ENCODE results near the gene TNFAIP1.

TNFAIP1 gene

DNA sequence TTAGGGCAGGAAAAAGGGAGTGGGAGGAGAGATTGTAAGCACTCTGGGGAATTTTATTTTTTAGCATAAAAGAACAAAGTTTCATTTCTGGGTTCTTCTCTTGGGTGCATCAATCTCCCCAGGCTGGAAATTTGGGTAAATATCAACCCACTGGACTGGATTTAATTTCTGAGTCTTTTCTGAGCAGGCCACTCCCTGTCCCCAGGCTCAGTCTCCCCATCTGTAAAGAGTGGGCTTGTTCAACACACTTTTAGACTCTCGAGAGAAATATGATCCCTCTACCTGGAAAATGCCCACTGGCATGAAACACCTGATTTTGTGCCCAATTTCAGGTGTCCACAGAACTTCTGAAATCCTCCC is 35.2 kb downstream of the TNFAIP1 start:
- no peak for DNase-seq (ENCODE audit: low read depth in 2 of 2)

DNA sequence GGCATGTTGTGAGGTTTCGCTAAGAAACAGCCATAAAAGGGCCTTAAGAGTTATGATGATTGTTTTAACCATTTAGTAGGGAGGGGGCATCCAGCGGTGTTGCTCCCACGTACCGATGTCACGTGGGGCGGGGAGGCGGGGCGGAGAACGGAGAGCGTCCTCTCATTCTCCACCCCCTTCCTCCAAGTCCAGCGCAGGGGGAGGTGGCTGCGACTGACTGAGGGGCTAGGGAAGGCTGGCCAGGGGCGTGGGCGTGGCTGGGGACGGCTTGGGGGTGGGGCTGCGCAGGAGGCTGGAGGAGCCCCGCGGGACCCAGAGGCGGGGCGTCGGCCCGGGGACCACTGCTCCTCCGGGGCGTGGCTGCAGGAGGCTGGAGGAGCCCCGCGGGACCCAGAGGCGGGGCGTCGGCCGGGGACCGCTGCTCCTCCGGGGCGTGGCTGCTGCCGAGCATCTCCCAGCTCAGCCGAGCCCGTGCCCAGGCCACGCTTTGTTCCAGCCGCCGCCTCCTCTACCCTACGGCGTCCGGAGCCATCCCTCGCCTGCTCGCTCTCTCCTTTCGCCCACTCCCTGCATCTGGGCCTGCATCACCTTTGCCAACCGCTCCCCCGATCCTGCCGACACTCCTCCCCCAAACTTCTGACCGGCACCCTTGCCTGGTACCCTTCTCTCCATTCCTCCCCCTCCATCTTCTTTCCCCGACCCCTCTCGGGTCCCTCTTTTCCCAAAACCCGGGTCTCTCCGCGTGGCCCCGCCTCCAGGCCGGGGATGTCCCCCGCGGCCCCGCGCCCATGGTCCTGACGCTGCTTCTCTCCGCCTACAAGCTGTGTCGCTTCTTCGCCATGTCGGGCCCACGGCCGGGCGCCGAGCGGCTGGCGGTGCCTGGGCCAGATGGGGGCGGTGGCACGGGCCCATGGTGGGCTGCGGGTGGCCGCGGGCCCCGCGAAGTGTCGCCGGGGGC is 36.0 kb downstream of the TNFAIP1 start, which contains the start of gene SARM1:
Gene SARM1, plus strand, starts transcription at position 450 of the 958 bp plus-strand sequence. Its CDS starts 339 bp downstream, at position 789.
- DNase-seq (ENCODE audit: low read depth in 2 of 2) = peak; percentile 78 to 90

DNA sequence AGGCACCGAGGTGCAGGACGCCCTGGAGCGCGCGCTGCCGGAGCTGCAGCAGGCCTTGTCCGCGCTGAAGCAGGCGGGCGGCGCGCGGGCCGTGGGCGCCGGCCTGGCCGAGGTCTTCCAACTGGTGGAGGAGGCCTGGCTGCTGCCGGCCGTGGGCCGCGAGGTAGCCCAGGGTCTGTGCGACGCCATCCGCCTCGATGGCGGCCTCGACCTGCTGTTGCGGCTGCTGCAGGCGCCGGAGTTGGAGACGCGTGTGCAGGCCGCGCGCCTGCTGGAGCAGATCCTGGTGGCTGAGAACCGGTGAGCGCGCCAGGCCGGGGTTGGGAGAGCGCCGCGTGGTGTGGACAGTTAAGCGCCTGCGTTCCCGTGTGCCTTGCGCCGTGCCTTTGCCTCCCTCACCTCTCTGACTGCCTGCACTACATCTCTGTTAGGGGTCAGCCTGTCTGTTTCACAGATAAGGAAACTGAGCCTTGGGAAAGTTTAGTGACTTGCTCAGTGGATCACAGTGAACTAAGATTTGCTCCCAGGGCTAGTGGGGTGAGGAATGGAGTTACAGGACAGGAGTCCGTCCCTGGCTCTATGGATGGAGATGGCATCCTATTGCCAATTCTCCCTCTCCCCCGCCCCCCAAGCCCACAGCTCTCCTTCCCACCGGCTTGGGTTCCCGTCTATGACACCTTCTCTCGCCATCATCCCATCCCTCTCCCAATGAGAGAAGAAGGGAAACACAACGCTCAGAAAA is 36.8 kb downstream of the TNFAIP1 start:
- DNase-seq (ENCODE audit: low read depth in 2 of 2) = no peak

DNA sequence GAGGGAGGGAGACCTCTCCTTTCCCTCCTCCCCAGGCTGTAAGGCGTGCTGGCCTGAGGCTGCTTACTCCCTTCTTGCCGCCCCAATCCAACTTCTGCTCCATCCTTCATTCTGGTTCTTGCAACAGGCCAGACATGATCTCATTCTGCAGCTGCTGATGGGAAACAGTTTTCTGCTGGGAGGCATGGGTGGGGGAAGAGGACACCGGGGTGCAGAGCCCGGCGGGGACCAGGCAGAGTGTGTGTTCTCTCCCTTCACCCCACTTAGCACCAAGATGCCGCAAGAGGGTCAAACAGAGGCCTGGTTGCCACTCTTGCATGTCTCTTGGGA is 37.3 kb downstream of the TNFAIP1 start:
- no peak for DNase-seq (ENCODE audit: low read depth in 2 of 2)

GRCh38 chr17:28379814-28380801 is 44.5 kb downstream of the TNFAIP1 start:
- DNase-seq (ENCODE audit: low read depth in 2 of 2) = no peak

- no peak for DNase-seq (ENCODE audit: low read depth in 2 of 2)
These were observed 45.7 kb downstream of the TNFAIP1 start for GRCh38 chr17:28381141-28381825.

GRCh38 chr17:28384281-28385036 is 48.9 kb downstream of the TNFAIP1 start:
- peak; percentile 52 to 61 for DNase-seq (ENCODE audit: low read depth in 2 of 2)

DNA sequence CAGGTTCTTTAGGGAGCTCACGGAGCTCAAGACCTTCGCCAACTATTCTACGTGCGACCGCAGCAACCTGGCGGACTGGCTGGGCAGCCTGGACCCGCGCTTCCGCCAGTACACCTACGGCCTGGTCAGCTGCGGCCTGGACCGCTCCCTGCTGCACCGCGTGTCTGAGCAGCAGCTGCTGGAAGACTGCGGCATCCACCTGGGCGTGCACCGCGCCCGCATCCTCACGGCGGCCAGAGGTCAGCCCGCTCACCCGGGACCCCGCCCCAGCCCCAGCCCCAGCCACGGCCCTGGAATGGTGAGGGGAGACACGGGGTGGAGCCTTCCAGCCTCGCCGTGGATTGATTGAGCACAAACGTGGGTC is 49.5 kb downstream of the TNFAIP1 start:
- no peak for DNase-seq (ENCODE audit: low read depth in 2 of 2)

DNA sequence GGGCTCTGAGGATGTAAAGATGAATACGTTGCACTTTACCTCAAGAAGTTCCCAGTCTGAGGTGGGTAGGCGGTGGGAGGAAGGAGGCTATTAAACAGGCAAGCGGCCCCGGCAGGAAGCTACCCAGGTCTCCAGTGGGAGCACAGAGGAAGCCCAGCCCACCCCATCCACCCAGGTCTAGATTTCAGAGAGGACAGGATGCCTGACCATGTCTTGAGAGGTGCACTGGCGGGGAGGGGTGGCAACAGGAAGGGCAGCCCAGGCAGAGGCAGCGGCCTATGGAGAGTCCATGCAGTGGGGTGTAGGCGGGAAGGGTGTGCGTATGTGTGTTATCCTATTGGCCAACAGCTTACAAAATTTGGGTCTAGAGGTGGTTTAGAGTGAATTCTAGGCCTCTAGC is 49.8 kb downstream of the TNFAIP1 start:
- no peak for DNase-seq (ENCODE audit: low read depth in 2 of 2)

DNA sequence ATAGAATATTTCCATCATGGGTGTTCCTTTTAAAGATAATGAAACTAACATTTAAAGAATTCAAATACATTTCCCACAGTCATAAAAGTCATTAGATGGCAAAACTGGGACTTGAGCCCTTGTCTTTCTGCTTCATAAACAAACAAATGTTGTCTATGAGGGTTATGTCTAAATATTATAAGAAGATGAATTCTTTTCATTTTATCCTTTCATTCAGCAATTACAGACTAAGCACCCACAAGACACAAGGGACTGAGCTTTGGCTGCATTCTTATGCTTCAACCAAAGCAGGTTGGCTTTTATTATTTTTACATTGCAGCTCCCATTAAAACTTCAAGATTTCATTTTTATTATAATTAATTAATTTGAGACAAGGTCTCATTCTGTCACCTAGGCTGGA is 50.8 kb downstream of the TNFAIP1 start:
- DNase-seq (ENCODE audit: low read depth in 2 of 2) = no peak

GRCh38 chr17:28388106-28388505 is 52.5 kb downstream of the TNFAIP1 start:
- no peak for DNase-seq (ENCODE audit: low read depth in 2 of 2)

GRCh38 chr17:28390141-28390540 is 54.6 kb downstream of the TNFAIP1 start:
- DNase-seq (ENCODE audit: low read depth in 2 of 2) = no peak

DNA sequence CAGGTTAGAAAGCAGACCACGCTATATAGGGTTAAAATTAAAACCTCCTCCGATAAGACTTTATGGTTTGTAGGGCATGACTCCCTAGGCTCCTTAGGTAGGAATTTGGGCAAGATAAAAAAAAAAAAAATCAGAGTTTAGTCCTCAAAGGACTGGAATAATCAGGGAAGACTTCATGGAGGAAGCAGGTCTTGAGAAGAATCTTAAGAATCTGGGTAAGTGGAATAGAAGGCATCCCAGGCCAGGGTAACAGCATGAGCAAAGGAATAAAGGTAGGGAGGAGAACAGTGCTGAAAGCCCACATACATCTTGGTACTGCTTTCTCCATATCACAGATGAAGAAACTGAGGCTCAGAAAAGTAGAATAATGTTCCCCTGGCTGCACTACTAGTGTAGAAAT is 55.0 kb downstream of the TNFAIP1 start:
- DNase-seq (ENCODE audit: low read depth in 2 of 2) = no peak

DNA sequence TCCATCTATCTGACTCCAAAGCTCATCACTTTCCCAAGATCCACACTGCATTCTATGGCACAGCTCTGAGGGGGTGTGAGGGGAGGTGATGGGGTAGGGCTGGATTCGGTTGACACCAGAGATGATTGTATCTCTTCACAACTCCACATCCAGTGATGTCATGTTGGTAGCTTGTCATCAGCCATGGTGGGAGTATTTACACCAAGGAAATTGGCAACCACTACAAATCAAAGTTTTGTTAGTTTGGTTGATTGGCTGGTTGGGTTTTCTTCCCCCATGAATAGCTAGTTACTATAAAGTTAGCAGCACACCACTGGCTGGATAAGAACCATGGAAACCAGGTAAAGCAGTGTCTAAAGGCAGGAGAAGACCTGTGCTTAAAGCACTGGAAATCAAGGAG is 55.4 kb downstream of the TNFAIP1 start:
- DNase-seq (ENCODE audit: low read depth in 2 of 2) = no peak

GRCh38 chr17:28391401-28391800 is 55.8 kb downstream of the TNFAIP1 start:
- no peak for DNase-seq (ENCODE audit: low read depth in 2 of 2)

GRCh38 chr17:28392491-28392890 is 56.9 kb downstream of the TNFAIP1 start:
- no peak for DNase-seq (ENCODE audit: low read depth in 2 of 2)

DNA sequence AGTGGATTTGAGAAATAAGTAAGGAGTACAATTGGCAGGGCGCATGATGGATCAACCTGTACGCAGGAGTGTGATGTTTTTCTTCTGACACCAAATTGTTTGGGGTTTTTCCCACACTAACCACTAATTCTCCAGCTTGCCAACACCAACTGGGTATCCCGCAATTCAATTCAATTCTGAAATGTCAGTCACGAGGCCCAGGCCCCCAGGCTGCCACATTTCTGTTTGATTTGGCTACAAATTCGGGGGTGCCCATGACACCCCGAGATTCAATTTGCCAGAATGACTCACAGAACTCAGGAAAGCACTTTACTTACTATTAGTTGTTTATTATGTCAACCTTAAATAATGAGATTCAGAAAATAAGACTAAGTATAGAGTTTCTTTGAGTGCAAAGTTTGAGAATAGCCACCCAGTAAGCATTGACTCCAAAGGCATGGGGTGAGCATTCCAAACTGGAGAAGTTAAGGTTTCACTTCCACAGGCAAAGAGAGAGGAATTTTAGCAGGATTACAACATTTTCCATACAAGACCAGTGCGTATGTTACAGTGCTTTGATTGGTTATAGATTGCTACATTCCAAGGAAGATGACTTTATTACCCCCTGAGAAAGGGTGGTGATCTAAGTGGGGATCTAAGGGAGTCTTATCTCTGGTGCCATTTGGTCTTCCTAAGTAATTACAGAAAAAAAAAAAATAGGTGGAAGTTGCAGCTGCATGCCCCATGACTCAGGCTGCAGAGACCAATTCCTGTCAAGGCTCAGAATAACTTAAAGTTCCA is 59.0 kb downstream of the TNFAIP1 start:
- no peak for DNase-seq (ENCODE audit: low read depth in 2 of 2)

GRCh38 chr17:28395426-28395825 is 59.9 kb downstream of the TNFAIP1 start:
- DNase-seq (ENCODE audit: low read depth in 2 of 2) = no peak

DNA sequence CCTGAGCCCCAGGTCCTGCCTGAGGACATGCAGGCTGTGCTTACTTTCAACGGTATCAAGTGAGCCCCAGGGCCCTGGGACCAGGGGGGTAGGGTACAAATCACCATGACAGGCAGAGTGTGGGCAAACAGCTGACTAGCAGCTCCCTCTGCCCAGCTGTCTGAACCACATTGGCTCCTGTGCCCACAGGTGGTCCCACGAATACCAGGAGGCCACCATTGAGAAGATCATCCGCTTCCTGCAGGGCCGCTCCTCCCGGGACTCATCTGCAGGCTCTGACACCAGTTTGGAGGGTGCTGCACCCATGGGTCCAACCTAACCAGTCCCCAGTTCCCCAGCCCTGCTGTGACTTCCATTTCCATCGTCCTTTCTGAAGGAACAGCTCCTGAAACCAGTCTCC is 60.4 kb downstream of the TNFAIP1 start:
- no peak for DNase-seq (ENCODE audit: low read depth in 2 of 2)

Data from stimulated activated CD4-positive, alpha-beta T cell treated with anti-CD3 and anti-CD28 coated beads, Interleukin-15, amount 100 ng/mL, for 48 hours (primary cell).